Activated naive CD4-positive, alpha-beta T cell treated with Interleukin-2 at 50 U/mL for 16 hours (primary cell): Measurements from ENCODE around the gene C2CD3.
"Not testable (repeated sequence)": the region's sequence is repeated elsewhere in the genome, so short reads cannot be mapped to it uniquely, and the experiment has no call there.

ENCODE experiments used
- DNase-seq: peaks from one replicate; pipeline ENCODE4 v3.0.0-alpha.2; 2020

Gene C2CD3

DNA sequence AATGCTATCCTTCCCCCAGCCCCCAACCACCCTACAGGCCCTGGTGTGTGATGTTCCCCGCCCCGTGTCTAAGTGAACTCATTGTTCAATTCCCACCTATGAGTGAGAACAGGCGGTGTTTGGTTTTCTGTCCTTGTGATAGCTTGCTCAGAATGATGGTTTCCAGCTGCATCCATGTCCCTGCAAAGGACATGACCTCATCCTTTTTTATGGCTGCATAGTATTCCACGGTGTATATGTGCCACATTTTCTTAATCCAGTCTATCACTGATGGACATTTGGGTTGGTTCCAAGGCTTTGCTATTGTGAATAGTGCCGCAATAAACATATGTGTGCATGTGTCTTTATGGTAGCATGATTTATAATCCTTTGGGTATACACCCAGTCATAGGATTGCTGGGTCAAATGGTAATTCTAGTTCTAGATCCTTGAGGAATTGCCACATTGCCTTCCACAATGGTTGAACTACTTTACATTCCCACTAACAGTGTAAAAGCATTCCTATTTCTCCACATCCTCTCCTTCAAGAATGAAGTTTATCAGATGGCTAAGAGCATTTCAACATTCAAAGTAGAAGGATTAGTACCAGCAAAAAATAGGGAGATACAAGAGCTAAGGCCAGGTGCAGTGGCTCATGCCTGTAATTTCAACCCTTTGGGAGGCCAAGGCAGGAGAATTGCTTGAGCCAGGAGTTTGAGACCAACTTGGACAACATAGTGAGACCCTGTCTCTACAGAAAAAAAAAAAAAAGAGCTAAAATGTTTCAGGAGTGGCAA, 50.4 kb downstream of the C2CD3 start:
- DNase-seq: not testable (repeated sequence)

DNA sequence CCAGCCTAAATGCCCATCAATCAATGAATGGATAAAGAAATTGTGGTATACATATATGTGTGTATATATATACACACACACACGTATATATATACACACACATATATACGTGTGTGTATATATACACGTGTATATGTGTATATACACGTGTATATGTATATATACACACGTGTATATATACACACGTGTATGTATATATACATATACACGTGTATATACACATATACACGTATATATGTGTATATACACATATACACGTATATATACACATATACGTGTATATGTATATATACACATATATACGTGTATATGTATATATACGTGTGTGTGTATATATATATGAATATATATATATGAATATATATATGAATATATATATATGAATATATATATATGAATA, 54.1 kb downstream of the C2CD3 start:
- DNase-seq: no peak

DNA sequence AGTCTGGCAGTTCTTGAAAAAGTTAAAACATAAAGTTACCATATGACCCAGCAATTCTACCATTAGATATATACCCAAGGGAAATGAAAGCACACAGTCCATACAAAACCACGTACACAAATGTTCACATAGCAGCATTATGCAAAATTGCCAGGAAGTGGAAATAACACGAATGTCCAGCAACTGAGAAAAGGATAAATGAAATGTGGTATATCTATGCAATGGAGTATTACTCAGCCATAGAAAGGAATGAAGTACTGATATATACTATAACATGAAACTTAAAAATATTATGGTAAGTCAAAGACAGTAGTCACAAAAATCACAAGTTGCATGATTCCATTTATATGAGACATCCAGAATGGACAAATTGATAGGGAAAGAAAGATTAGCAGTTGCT, 57.9 kb downstream of the C2CD3 start:
- DNase-seq: no peak

DNA sequence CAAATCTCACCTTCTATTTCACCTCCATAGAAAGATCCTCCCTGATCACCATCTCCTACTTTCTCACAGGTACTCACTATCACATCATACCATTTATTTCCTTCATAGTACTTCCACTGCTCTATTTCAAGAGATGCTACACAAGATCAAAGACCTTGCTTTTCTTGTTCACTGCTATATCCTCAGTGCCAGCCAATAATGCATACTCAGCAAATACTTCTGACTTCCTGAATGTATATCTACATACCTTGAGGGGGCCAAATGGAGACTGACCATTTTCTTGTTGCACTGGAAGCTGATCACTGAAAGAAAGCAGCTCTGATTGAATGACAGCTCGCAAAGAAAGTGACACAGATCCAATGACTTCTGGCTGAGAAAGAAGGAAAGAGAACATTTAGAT, 64.7 kb downstream of the C2CD3 start:
- DNase-seq: no peak

DNA sequence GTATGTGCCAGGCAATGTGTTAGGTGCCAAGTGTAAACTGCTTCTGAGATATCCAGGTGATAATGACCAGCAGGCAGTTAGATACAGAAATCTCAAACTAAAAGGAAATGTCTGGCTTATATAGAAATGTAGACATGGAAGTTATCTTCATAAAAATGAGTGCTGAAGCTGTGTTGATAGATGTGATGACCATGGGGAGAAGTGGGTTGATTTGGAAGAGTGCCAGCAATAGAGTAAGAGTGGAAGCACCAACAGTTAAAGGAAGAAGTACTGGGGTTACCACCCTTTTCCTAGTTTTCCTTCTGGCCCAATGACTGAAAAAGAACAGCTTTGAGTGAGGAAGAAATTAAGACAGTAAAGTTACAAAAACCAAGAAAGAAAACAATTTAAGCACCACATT, 68.5 kb downstream of the C2CD3 start:
- DNase-seq: no peak

DNA sequence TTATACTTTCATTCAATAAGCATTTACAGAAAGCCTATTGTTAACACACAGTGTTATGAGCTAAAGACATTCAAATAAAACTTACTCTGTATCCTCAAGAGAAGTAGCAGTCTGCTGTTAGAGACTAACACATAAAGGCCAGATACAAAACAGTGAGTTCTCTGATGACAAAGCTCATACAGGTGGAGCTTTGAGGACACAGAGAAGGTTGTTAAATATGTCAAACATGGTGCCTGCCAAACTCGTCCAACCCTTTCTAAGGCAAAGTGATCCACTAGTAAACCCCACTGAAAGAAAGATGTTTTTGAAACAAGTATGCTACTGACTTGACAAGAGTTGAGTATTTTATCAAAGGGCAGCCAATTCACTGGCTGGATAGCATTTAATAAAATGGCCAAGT, 70.1 kb downstream of the C2CD3 start:
- no peak for DNase-seq

DNA sequence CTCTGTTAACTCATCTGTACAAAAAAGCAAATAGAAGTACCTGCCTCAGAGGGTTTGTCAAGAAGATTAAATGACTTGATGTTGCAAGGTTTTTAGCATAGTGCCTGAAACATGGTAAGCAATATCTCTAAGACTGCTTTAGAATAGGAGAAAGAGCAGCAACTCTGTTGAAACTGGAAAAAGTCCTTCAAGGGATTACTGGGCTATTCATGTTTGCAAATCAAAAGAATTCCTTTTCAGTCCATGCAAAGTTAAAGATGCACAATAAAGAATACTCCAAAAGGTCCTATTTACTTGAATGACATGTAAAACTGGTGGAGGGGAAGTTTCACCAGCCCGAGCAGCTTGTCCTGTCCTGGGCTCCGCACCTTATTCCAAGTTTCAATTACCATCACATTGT, 70.6 kb downstream of the C2CD3 start:
- no peak for DNase-seq

DNA sequence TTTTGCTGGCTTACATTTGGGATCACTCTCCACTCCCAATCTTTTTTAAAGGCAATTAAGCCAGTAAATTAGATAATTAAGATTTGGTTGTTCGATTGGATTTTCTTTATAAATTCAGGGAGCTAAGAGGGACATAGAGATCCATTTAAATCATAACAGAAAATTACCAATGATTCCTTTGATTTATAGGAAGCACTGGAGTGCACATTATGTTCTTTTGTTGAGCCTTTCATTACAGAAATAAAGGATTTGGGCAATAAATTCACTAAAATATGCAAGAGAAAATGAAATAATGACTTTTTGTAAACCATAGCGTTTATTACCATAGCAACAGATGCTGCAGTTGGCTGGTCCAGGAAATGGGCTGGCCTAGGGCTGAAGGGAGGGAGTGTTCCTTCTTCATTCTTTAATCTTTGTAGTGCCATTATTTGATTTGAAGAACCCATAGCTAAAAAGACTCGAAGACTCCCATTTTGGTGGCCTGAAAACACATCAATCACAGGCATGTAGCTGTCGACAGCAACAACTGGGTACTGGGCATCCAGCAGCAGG, 73.0 kb downstream of the C2CD3 start:
- DNase-seq: no peak

DNA sequence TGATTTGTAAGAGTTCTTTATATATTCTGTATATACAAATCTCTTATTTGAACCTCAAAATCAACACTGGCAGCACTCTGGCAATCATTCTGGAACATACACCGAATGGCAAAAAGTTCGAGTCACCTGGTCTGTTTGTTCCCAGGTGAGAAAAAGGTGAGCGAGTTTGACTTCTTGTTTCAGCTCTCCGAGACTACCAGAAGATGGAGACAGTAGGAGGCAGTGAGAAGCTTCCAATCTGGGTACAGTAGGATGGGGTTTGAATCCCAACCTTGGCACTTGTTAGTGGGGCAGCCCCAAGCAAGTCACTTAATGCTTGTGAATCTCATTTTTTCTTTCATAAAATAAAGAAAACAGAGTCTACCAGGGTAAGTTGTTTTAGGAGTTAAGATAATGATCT, 76.4 kb downstream of the C2CD3 start:
- no peak for DNase-seq

DNA sequence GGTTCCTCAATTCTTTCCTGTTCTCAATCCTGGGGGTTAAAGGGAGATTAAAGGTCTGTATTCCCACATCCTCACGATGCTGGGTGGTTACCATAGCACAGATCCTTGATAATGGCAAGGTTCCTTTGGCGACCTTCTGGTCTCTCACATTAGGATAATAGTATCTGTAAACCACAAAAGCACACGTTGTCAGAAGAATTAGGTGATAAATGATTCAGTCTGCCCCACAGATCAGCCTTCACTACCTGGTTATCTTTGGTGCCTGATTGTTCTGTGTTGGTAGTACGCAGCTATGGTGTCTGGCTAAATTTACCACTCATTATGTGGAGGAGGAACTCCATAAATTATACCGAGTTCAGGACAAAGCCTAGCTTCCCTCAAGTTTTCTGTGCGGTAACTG, 78.4 kb downstream of the C2CD3 start:
- DNase-seq: no peak

DNA sequence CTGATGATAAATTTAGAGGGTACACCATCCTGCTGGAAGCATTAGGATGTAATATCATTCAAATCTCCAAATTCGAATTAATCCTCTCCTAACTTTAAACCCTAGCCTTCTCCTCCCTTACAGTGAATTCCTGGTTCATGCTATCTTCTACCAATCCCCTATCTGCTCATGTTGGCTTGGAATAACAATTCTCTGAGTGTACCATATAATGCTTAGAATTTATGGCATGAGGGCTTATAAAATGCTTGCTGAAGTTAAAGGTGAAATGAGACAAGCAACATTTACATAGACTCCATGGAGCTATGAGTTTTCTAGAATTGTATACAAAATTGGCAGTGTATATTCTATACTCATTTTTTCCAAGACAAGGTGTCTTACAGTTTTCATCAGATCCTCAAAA, 79.3 kb downstream of the C2CD3 start:
- no peak for DNase-seq

DNA sequence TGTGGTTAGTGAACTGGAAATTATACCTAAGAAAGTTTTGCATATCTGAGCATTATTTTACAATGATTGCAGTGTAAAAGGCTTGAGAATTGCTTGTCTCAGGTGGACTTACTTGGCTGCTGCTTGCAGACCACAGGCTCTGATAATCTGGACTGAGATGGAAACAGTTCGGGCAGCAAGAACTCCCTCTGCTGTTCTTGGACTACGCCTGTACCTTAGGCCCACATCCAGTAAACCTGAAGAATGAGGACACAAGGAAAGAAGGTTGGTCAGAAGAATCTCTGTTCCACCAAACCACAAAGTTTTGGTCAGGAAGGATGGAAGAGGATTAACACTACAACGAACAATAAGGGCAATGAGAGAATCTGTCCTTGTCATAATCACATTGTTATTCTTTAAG, 80.1 kb downstream of the C2CD3 start:
- no peak for DNase-seq

DNA sequence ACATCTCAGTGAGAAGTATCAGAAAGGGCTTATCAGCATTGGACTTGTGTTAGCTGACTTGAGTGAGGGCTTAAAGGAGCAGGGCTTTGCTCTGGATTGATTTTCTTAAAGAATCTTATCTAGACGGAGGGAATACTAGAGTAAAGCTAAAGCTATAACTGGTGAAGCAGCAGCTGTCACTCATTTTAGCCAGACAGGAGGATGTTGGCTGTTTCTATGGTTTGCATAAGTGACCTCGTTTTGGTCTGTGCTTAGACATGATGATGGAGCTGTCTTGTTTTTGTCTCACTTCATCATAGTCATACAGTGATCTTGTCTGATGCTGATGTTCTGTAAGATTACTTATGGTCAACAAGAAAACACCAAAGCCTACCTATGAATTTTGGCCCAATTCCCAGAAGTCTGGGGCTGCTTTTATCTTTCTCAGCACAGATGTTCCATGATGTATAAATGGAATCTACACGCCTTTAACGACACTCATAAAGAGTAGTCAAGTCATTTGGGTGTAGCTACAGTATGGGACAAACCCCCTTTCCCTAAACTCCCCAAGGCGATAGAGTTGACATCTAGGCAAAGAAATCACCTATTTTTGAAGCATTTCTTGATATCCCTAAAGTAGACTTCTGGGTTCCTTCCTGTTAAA, 84.4 kb downstream of the C2CD3 start:
- no peak for DNase-seq

DNA sequence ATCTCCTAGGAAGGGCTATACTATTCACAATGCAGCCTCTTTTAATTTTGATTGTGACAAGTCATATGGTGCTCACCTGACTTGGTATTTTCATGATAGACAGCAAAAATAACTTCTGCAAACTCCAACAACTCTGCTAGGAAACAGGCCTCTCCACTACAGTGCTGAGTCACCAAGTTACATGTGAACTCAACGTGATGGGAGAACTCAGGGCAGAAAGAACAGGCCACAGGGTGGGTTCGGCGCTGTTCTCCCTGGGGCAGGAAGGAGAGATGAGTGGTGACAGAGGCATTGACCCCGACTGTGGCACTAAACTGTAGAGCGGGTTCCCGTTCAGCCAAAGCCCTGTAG, 85.3 kb downstream of the C2CD3 start:
- DNase-seq: no peak

DNA sequence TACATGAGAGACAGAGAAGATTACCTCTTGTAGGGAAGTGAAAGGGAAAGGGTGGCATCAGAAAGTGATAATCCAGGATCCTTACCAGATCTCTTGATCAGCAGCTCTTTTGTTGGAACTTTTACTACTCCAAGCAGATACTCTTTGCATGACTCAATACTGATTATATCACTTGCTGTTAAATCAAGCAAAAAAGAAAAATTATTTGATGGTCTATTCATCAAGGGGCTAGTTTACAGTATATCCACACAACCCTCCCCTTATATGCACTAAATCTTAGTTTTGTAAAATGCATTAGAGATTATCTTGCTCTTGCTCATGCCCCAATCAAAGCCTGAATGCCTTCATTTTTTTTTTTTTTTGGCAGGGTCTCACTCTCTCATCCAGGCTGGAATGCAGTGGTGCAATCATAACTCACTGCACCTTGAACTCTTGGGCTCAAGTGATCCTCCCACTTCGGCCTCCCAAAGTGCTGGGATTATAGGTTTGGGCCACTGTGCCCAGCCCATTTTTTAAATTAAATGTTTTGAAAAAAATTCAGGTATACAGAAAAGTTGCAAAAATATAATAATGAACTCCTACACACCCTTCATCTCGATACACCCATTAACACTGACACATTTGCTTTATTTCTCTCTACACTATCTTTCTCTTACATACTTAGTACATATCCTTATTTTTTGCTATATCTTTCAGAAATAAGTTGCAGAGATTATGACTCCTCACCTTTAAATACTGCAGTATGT, 85.8 kb downstream of the C2CD3 start:
- no peak for DNase-seq

DNA sequence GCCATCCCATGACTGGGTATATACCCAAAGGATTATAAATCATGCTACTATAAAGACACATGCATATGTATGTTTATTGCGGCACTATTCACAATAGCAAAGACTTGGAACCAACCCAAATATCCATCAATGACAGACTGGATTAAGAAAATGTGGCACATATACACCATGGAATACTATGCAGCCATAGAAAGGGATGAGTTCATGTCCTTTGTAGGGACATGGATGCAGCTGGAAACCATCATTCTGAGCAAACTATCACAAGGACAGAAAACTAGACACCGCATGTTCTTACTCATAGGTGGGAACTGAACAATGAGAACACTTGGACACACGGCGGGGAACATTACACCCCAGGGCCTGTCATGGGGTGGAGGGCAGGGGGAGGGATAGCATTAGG, 86.9 kb downstream of the C2CD3 start:
- not testable (repeated sequence) for DNase-seq

DNA sequence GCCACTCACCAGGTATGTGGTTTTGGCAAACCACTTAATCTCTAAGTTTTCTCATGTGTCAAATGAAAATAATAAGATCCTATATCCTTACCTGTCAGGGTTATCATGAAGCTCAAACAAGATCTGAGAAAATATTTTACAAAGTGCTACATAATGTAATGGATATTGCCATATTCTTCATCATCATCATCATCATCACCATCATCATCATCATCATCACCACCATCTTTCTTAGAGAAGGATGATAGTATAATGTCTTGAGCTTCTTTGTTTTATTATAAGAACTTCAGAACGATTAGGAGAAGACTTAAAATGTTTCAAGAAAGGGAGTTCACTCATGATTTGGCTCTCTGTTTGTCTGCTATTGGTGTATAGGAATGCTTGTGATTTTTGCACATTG, 89.4 kb downstream of the C2CD3 start:
- no peak for DNase-seq

DNA sequence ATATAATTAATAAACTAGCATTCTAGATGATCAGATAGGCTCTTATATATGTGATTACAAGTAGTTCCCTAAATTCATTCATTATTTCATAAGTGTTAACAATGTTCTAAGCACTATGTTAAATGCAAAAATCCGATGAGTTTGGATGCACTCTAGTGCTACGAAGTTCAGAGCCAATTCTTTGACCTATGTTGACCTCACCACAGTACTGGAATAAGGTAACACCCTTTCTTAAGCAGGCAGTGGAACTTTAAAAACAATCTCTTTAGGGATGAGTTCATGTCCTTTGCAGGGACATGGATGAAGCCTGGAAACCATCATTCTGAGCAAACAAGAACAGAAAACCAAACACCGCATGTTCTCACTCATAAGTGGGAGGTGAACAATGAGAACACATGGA, 93.6 kb downstream of the C2CD3 start:
- DNase-seq: no peak

DNA sequence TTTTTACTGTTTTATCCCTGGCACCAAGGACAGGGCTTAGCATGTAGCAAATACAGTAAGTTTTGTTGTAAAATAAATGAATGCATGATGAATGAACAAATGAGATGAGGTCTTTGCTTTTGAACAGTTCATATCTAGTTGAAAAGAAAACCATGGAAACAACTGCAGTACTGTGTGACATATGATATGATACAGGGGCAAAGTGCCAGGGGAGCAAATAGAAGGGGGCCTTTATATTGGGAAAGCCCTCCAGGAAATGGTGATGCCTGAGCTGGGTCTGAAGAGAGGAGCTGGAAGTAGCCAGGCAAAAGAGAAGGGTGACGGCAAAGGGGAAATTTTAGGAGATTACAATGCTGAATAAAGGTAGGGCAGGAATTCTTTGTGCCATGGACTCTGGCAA, 98.1 kb downstream of the C2CD3 start:
- DNase-seq: no peak

DNA sequence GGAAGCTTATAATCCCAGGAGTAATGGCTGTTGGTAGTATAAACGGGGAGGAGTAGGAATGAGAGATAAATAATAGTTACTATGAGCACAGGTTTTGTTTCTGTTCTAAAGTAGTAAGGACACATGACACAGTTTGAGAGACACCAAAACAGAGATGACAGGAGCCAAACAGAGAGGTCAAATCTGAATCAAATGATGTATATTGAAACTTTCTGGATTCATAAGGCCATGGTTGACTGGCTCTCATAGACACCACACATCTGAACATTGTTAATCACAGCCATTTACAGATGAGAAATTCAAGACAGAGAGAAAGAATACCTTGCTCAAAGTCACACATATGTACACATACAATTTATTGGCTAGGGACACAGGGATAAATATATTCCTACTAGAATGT, 98.5 kb downstream of the C2CD3 start:
- no peak for DNase-seq

DNA sequence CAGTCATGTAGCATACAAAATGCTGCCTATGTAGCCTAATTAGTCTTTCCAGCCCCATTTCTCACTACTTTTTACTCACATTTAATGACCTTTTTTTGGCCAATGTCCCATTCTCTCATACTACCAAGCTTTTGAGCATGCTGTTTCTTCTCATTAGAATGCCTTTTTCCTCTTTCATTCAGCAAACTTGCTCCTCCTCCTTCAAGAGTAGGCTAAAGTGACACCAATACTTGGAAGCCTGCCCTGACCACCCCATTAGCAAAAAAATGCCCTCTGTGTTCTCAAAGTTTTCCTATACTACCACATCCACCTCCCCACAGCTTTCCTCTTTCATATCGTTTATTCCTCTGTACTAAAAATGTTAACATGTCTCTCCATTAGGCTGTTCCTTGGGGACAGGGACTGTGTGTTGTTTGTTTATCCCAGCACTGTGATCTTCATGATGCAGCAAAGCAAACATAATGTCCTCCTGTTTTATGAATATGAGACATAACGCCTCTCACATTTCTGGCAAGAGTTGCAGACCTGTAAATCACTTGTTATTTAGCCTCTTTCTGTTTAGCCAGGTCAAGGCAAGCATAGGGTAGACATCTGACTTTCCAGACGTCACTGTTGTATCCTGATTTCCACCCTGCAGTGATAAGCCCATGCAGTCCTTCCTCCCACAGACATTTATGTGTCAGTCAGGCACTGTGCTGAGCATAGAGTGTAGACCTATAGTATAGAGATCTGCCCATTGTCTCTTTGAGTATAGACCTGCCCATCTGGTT, 99.9 kb downstream of the C2CD3 start:
- DNase-seq: no peak

DNA sequence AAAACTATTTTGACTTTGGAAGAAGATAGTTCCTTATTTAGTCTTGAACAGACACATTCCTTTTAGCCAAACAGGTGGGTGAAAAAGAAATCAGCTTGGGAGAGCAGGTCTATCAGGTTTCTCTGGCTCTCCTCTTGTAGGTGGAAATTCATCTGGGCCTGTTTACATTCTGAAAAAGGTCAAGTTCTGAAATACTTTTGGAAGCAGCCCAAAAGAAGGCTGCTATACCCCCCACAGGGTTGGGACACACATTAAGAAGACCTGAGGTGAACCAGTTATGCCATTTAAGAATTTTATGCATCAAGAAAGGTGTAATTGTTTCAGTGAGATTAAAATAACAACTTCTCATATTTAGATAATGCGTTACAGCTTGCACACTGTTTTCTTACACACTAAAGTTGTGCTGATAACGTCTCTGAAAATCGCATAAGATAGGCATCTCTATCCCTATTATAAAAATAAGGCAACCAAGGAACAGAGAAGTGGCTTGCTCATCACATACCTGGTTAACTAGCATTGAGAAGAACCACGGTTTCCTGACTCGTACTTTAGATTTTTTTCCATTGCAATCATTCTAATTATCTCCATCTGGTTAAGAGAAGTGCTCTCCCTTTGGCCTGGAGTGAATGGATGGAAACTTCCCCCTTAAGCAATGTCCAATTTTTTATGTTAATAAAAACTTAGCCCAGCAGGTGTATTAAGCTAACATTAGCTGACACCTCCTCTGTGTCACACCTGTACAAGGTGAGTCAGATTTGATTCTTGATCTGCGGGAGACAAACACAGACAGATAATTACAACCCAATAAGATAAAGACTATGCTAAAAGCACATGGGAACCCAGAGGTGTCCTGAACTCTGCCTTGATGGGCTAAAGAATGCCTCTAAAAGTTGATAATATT, 101.4 kb downstream of the C2CD3 start:
- no peak for DNase-seq
